Left lung (tissue), 10 donors: ENCODE data around the gene PID1. TPM values are rescaled to one million over a fixed set of nuclear protein-coding genes. Genes with fewer than 3 reads are reported as not detected.

Experiments used
- ATAC-seq: fragments of 200-7000 bp; cut with Tn5 transposase; one replicate; pipeline ENCODE4 v1.9.1; 2020; ENCODE audit warnings: moderate library complexity
- DNase-seq, 4 donors: peaks; one replicate each; pipeline ENCODE4 v3.0.0-alpha.2; 2013 to 2020
- H3K27ac ChIP-seq, 2 donors: fragments of 200-600 bp; sonication (generic) in 1 of 2; one replicate each; pipeline versions ENCODE4 v1.5.0 to v1.8.0; 2020 to 2021
- H3K27me3 ChIP-seq, 2 donors: fragments of 200-600 bp; sonication (generic) in 1 of 2; one replicate each; pipeline versions ENCODE4 v1.5.0 to v1.8.0; 2020 to 2021
- H3K36me3 ChIP-seq, 2 donors: fragments of 200-600 bp; sonication (generic) in 1 of 2; one replicate each; pipeline versions ENCODE4 v1.5.0 to v1.8.0; 2020 to 2021
- H3K4me1 ChIP-seq, 2 donors: fragments of 200-600 bp; one replicate each; pipeline ENCODE4 v1.8.0; 2021
- H3K4me3 ChIP-seq, 2 donors: fragments of 200-600 bp; sonication (generic) in 1 of 2; one replicate each; pipeline versions ENCODE4 v1.5.0 to v1.8.0; 2020 to 2021; ENCODE audit warnings: mild to moderate bottlenecking in 1 of 2
- H3K9me3 ChIP-seq, 2 donors: fragments of 200-600 bp; sonication (generic) in 1 of 2; one replicate each; pipeline versions ENCODE4 v1.5.0 to v1.8.0; 2020 to 2021
- CTCF ChIP-seq, 2 donors: fragments of 200-600 bp; sonication (generic) in 1 of 2; IDR thresholded peaks; one replicate each; pipeline versions ENCODE4 v1.5.0 to v1.8.0; 2021; ENCODE audit warnings: antibody characterized with exemption in 2 of 2
- intact Hi-C, 2 donors: fragments of 100-400 bp; cut with DNase I; formaldehyde crosslinking; loops; one replicate each; pipeline versions ENCODE4 v1.11.2 to v1.14.2; 2022
- polyA plus RNA-seq, 6 donors: library from polyadenylated mRNA; unstranded; fragments of 120-200 nt; gene quantifications; one replicate each; pipeline ENCODE4 v1.2.1, GENCODE V29; 2013; ENCODE audit not compliant: insufficient read length in 6 of 6
- total RNA-seq, 2 donors: library from RNA; stranded (reverse); fragmentation: NEBNext Ultra II Directional; extraction: Animal tissue kit (Norgen Biotek cat#: 25700); gene quantifications; one replicate each; pipeline ENCODE4 v1.2.1, GENCODE V29; 2021
- donor health status: DM: no; HTN: yes; CAD: no.
- donor health status: DM: no; HTN: no; CAD: no.

The PID1 gene
- total and polyA plus RNA-seq, 8 donors, result 19.7 to 47.8 (median 27.4) TPM

GRCh38 chr2:229175497-229175863, 95.6 kb downstream of the PID1 start:
- ATAC-seq (no peak), DNase-seq (no peak)
- no peak for TF ChIP-seq CTCF (IDR thresholded peaks at IDR 0.05)
- H3K4me1 ChIP-seq, result peaks cover 0 to 3% of the 10 kb centered on the region in 2 donors
- H3K27ac ChIP-seq, result no peak overlapping the region
- peaks cover 0 to 8% of the 10 kb centered on the region in 2 donors for H3K9me3 ChIP-seq
- no peaks in the 10 kb centered on the region for H3K36me3 ChIP-seq
- intact Hi-C loops, result no loop called here
- no peaks in the 10 kb centered on the region for H3K27me3 ChIP-seq
- no peak overlapping the region for H3K4me3 ChIP-seq

- Histone ChIP-seq H3K27me3 (no peaks in the 10 kb centered on the region), H3K36me3 (no peaks in the 10 kb centered on the region), H3K4me1 (peaks cover 0 to 3% of the 10 kb centered on the region in 2 donors), H3K9me3 (peaks cover 0 to 8% of the 10 kb centered on the region in 2 donors), H3K4me3 (no peak overlapping the region), H3K27ac (no peak overlapping the region)
- ATAC-seq (peak; percentile 70), DNase-seq (peak in 1 of 4 donors; percentile 65)
- no peak for TF ChIP-seq CTCF (IDR thresholded peaks at IDR 0.05)
- intact Hi-C loops, result no loop called here
Observed at GRCh38 chr2:229174794-229175496, 96.1 kb downstream of the PID1 start.

GRCh38 chr2:229173825-229174359, 97.2 kb downstream of the PID1 start:
- no peak overlapping the region for H3K4me3 ChIP-seq
- no peak for DNase-seq
- H3K4me1 ChIP-seq, result peaks cover 0 to 3% of the 10 kb centered on the region in 2 donors
- no peaks in the 10 kb centered on the region for H3K27me3 ChIP-seq
- peak overlapping the region in 1 of 2 donors; percentile 11 for H3K27ac ChIP-seq
- intact Hi-C loops, result no loop called here
- no peaks in the 10 kb centered on the region for H3K36me3 ChIP-seq
- ATAC-seq, result peak; percentile 69
- TF ChIP-seq CTCF (IDR thresholded peaks at IDR 0.05), result no peak
- H3K9me3 ChIP-seq, result peaks cover 0 to 8% of the 10 kb centered on the region in 2 donors

- DNase-seq (peak in 1 of 4 donors; percentile 24), ATAC-seq (no peak)
- no peak overlapping the region for H3K4me3 ChIP-seq
- H3K9me3 ChIP-seq, result peaks cover 0 to 8% of the 10 kb centered on the region in 2 donors
- no peak overlapping the region for H3K27ac ChIP-seq
- intact Hi-C loops, result no loop called here
- no peak for TF ChIP-seq CTCF (IDR thresholded peaks at IDR 0.05)
- no peaks in the 10 kb centered on the region for H3K27me3 ChIP-seq
- no peaks in the 10 kb centered on the region for H3K36me3 ChIP-seq
- H3K4me1 ChIP-seq, result peaks cover 0 to 3% of the 10 kb centered on the region in 2 donors
Observed at GRCh38 chr2:229170916-229171315, 100.2 kb downstream of the PID1 start.

GRCh38 chr2:229170171-229170570, 100.9 kb downstream of the PID1 start:
- intact Hi-C loops, result no loop called here
- DNase-seq (no peak), ATAC-seq (no peak)
- Histone ChIP-seq H3K9me3 (peaks cover 0 to 8% of the 10 kb centered on the region in 2 donors), H3K4me1 (peaks cover 0 to 3% of the 10 kb centered on the region in 2 donors), H3K27ac (no peak overlapping the region), H3K27me3 (no peaks in the 10 kb centered on the region), H3K4me3 (no peak overlapping the region), H3K36me3 (no peaks in the 10 kb centered on the region)
- TF ChIP-seq CTCF (IDR thresholded peaks at IDR 0.05), result no peak
